NB4 (cell line): ENCODE data around the gene PLPP3.

Experiments
- MAX ChIP-seq: IDR thresholded peaks from 2 replicates; pipeline ENCODE4 v1.6.1; 2011; ENCODE audit warnings: low read depth, low read length
- MYC ChIP-seq: IDR thresholded peaks from 2 replicates; pipeline ENCODE4 v1.6.1; 2011; ENCODE audit warnings: low read depth, low read length
- POLR2A ChIP-seq: IDR thresholded peaks from 2 replicates; pipeline ENCODE4 v1.6.1; 2011; ENCODE audit warnings: mild to moderate bottlenecking; ENCODE audit not compliant: insufficient read length; ENCODE audit errors: extremely low read depth
- TF ChIP-seq, protein P1 (sequence below): IDR thresholded peaks from one replicate; pipeline ENCODE4 v1.5.1; 2012; ENCODE audit warnings: low read depth, low read length

DNA sequence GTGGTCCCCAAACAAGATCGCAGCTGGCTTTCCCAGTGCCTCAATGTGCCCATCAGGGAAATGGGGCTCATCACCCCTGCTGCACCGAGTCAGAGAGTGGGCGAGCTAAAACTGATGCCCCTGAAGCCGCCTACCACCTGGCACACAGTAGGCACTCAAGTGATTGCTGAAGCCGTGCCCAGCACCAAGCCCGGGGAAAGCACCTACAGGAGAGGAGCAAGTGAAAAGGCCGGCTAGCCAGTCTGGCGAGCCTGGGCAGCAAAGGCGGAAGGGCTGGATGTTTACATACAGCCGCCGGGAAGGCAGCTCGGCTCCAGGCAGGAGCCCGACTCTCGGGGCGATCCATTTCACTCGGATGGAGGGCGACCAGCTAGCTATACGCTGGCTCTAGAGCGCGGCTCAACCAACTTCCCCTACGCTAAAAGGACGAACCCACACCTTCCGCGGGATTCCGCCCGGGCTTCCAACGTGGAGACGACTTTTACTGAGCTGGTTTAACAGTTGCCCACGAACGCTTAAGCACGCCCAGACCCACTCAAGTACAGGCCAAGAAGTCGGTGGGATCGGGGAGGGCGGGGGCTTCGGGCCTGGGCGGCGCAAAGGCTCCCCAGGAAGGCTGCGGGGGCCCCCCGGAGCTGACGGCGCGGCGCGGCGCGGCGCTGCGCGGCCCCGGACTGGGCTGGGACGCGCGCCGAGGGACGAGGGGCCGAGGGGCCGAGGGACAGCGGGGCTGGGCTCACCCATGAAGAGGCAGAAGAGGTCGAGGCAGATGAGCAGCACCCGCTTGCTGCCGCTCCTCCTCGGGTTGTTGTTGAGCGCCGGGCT is 1.0 kb downstream of the PLPP3 start:
- TF ChIP-seq, protein P1, sequence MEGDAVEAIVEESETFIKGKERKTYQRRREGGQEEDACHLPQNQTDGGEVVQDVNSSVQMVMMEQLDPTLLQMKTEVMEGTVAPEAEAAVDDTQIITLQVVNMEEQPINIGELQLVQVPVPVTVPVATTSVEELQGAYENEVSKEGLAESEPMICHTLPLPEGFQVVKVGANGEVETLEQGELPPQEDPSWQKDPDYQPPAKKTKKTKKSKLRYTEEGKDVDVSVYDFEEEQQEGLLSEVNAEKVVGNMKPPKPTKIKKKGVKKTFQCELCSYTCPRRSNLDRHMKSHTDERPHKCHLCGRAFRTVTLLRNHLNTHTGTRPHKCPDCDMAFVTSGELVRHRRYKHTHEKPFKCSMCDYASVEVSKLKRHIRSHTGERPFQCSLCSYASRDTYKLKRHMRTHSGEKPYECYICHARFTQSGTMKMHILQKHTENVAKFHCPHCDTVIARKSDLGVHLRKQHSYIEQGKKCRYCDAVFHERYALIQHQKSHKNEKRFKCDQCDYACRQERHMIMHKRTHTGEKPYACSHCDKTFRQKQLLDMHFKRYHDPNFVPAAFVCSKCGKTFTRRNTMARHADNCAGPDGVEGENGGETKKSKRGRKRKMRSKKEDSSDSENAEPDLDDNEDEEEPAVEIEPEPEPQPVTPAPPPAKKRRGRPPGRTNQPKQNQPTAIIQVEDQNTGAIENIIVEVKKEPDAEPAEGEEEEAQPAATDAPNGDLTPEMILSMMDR, result no peak
- no peak for TF ChIP-seq POLR2A
- no peak for TF ChIP-seq MYC
- no peak for TF ChIP-seq MAX
